ENCODE results near the gene INCENP. TPM values are rescaled to one million over a fixed set of nuclear protein-coding genes. Genes with fewer than 3 reads are reported as not detected.
A peak's percentile ranks its signal among the peaks of the same experiment; 100 is the strongest.

INCENP gene
- total RNA-seq, 1 experiment from 2014 or later, result 54.5 TPM

- no peak for DNase-seq (ENCODE audit: low read depth, low spot score)
- in situ Hi-C loops (cut with HindIII; ENCODE audit: low pct_unique_long_range_greater_than_20kb, low sequenced_read_pairs), result no loop called here
These were observed 27.3 kb downstream of the INCENP start for GRCh38 chr11:62150887-62151736.

- DNase-seq (ENCODE audit: low read depth, low spot score), result no peak
- in situ Hi-C loops (cut with HindIII; ENCODE audit: low pct_unique_long_range_greater_than_20kb, low sequenced_read_pairs), result no loop called here
These were observed 27.9 kb downstream of the INCENP start for GRCh38 chr11:62151737-62152102.

GRCh38 chr11:62152245-62153086 is 28.7 kb downstream of the INCENP start:
- in situ Hi-C loops (cut with HindIII; ENCODE audit: low pct_unique_long_range_greater_than_20kb, low sequenced_read_pairs), result no loop called here
- DNase-seq (ENCODE audit: low read depth, low spot score), result no peak

- no peak for DNase-seq (ENCODE audit: low read depth, low spot score)
- in situ Hi-C loops (cut with HindIII; ENCODE audit: low pct_unique_long_range_greater_than_20kb, low sequenced_read_pairs), result no loop called here
These were observed 29.2 kb downstream of the INCENP start for GRCh38 chr11:62153087-62153395.

- in situ Hi-C loops (cut with HindIII; ENCODE audit: low pct_unique_long_range_greater_than_20kb, low sequenced_read_pairs), result no loop called here
- DNase-seq (ENCODE audit: low read depth, low spot score), result no peak
These were observed 29.8 kb downstream of the INCENP start for GRCh38 chr11:62153617-62154016.

GRCh38 chr11:62157603-62158002 is 33.8 kb downstream of the INCENP start:
- in situ Hi-C loops (cut with HindIII; ENCODE audit: low pct_unique_long_range_greater_than_20kb, low sequenced_read_pairs), result no loop called here
- DNase-seq (ENCODE audit: low read depth, low spot score), result no peak

- DNase-seq (ENCODE audit: low read depth, low spot score), result no peak
- in situ Hi-C loops (cut with HindIII; ENCODE audit: low pct_unique_long_range_greater_than_20kb, low sequenced_read_pairs), result no loop called here
These were observed 42.6 kb downstream of the INCENP start for GRCh38 chr11:62166371-62166770.

GRCh38 chr11:62169448-62169847 is 45.6 kb downstream of the INCENP start:
- in situ Hi-C loops (cut with HindIII; ENCODE audit: low pct_unique_long_range_greater_than_20kb, low sequenced_read_pairs), result no loop called here
- DNase-seq (ENCODE audit: low read depth, low spot score), result no peak

GRCh38 chr11:62169935-62170334 is 46.1 kb downstream of the INCENP start:
- in situ Hi-C loops (cut with HindIII; ENCODE audit: low pct_unique_long_range_greater_than_20kb, low sequenced_read_pairs), result no loop called here
- DNase-seq (ENCODE audit: low read depth, low spot score), result no peak

- in situ Hi-C loops (cut with HindIII; ENCODE audit: low pct_unique_long_range_greater_than_20kb, low sequenced_read_pairs), result no loop called here
- peak; percentile 89 for DNase-seq (ENCODE audit: low read depth, low spot score)
These were observed 47.5 kb downstream of the INCENP start for GRCh38 chr11:62171261-62171723.

- in situ Hi-C loops (cut with HindIII; ENCODE audit: low pct_unique_long_range_greater_than_20kb, low sequenced_read_pairs), result no loop called here
These were observed 48.5 kb downstream of the INCENP start for GRCh38 chr11:62172294-62172693.

GRCh38 chr11:62176766-62177165 is 53.0 kb downstream of the INCENP start:
- no peak for DNase-seq (ENCODE audit: low read depth, low spot score)
- in situ Hi-C loops (cut with HindIII; ENCODE audit: low pct_unique_long_range_greater_than_20kb, low sequenced_read_pairs), result no loop called here

More at GRCh38 chr11:62172294-62172693, 48.5 kb downstream of the INCENP start:
- DNase-seq (ENCODE audit: low read depth, low spot score), result no peak

- in situ Hi-C loops (cut with HindIII; ENCODE audit: low pct_unique_long_range_greater_than_20kb, low sequenced_read_pairs), result no loop called here
- no peak for DNase-seq (ENCODE audit: low read depth, low spot score)
These were observed 56.2 kb downstream of the INCENP start for GRCh38 chr11:62179995-62180394.

GRCh38 chr11:62181097-62181496 is 57.3 kb downstream of the INCENP start:
- DNase-seq (ENCODE audit: low read depth, low spot score), result no peak
- in situ Hi-C loops (cut with HindIII; ENCODE audit: low pct_unique_long_range_greater_than_20kb, low sequenced_read_pairs), result no loop called here

- in situ Hi-C loops (cut with HindIII; ENCODE audit: low pct_unique_long_range_greater_than_20kb, low sequenced_read_pairs), result no loop called here
- no peak for DNase-seq (ENCODE audit: low read depth, low spot score)
These were observed 58.5 kb downstream of the INCENP start for GRCh38 chr11:62182147-62182891.

- in situ Hi-C loops (cut with HindIII; ENCODE audit: low pct_unique_long_range_greater_than_20kb, low sequenced_read_pairs), result no loop called here
- no peak for DNase-seq (ENCODE audit: low read depth, low spot score)
These were observed 62.4 kb downstream of the INCENP start for GRCh38 chr11:62186195-62186594.

GRCh38 chr11:62190011-62190410 is 66.2 kb downstream of the INCENP start, which contains the start of gene SCGB1D1:
SCGB1D1 (plus strand) TSS chr11:62190216; CDS start chr11:62190285, 69 bp downstream.
- no peak for DNase-seq (ENCODE audit: low read depth, low spot score)
- in situ Hi-C loops (cut with HindIII; ENCODE audit: low pct_unique_long_range_greater_than_20kb, low sequenced_read_pairs), result no loop called here

GRCh38 chr11:62193952-62194351 is 70.1 kb downstream of the INCENP start:
- in situ Hi-C loops (cut with HindIII; ENCODE audit: low pct_unique_long_range_greater_than_20kb, low sequenced_read_pairs), result no loop called here

More at GRCh38 chr11:62193952-62194351, 70.1 kb downstream of the INCENP start:
- DNase-seq (ENCODE audit: low read depth, low spot score), result no peak

Measured in SK-MEL-5 (cell line).